Urinary bladder (tissue), 4 donors: Measurements from ENCODE around the gene IGSF9B. TPM values are rescaled to one million over a fixed set of nuclear protein-coding genes. Genes with fewer than 3 reads are reported as not detected.

Experiments used
- DNase-seq: peaks from one replicate; pipeline ENCODE4 v3.0.0-alpha.2; 2015; ENCODE audit errors: extremely low spot score
- H3K27ac ChIP-seq: one replicate; pipeline ENCODE4 v1.5.1; 2013; ENCODE audit warnings: low read depth, mild to moderate bottlenecking, moderate library complexity
- H3K36me3 ChIP-seq: one replicate; pipeline ENCODE4 v1.6.1; 2013; ENCODE audit warnings: mild to moderate bottlenecking, moderate library complexity; ENCODE audit not compliant: insufficient read depth
- H3K4me1 ChIP-seq: one replicate; pipeline ENCODE4 v1.6.1; 2013; ENCODE audit warnings: mild to moderate bottlenecking, moderate library complexity; ENCODE audit not compliant: insufficient read depth
- H3K4me3 ChIP-seq: one replicate; pipeline ENCODE4 v1.5.1; 2013; ENCODE audit warnings: low read depth, low read length
- WGBS: extraction: QIAGEN DNeasy Blood & Tissue Kit; methylation state at CpG from one replicate; pipeline ENCODE4 v1.1.7; 2013; 5-methylcytosine and 5-hydroxymethylcytosine counted together
- polyA plus RNA-seq: library from polyadenylated mRNA; stranded (reverse); fragments of 200-250 nt; gene quantifications from one replicate; pipeline ENCODE4 v1.2.3, GENCODE V29; 2013
- total RNA-seq: library from RNA; depleted of rRNA; stranded (reverse); fragments of >200 nt; gene quantifications from one replicate; pipeline ENCODE4 v1.2.3, GENCODE V29; 2014
- donor health status: healthy with polysubstance abuse.
- donor health status: healthy.

The IGSF9B gene
- total and polyA plus RNA-seq, 2 donors = 11.4 to 14.0 TPM

DNA sequence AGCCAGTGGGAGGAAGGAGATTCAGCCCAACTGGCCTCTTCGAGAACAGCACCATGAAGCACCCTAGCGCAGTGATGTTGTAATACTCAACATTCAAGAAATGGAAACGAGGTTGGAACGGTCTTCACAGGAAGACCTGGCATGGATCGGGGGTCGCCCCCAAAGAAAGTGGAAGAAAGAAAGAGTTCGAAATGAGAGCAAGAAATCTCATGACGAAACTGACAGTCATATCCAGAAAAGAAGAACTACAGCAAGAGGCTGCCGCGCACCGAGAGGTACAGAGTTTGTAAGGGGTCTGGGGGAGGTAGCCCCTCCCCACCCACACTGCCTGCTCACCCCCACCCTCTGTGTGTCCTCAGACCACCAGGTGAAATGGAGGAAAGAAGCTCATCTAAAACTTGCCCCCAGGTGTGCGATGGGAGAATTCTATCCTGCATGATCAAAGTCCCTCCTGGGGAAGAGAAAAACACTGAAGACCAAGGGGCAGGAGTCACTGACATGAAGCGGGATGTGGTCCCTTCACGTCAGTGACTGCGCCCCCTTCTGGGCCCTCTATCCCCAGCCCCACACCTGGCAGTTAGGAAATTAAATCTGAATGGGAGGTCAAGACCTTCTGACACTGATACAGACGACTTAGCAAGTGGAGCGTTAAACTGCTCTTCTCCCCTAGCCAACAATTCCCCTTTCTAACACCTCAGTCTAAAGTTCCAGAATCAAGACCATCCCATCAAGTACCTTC lies 58.6 kb downstream of the IGSF9B start:
- Histone ChIP-seq H3K4me3 (no peak overlapping the region), H3K27ac (no peak overlapping the region), H3K36me3 (no peaks in the 10 kb centered on the region), H3K4me1 (no peaks in the 10 kb centered on the region)
- WGBS = 76% methylated on average over 17 of the region's 17 CpGs
- no peak for DNase-seq

DNA sequence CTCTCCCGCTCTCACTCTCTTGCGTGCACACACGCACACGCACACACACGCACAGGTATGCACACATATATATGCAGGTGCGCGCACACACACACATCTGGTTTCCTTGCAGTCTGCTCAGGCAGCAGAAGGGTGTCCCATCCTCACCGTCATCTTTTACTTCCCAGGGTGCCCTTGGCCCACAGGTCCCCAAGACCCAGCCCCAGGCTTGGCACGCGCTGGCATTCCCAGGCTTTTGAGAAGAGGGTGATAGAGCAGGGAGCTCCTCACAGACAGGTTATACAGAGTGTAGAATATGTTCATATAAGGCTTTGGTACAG lies 59.5 kb downstream of the IGSF9B start:
- no peaks in the 10 kb centered on the region for H3K36me3 ChIP-seq
- WGBS = 95% methylated on average over 10 of the region's 10 CpGs
- H3K4me1 ChIP-seq = no peaks in the 10 kb centered on the region
- H3K4me3 ChIP-seq = no peak overlapping the region
- H3K27ac ChIP-seq = no peak overlapping the region
- DNase-seq = no peak

DNA sequence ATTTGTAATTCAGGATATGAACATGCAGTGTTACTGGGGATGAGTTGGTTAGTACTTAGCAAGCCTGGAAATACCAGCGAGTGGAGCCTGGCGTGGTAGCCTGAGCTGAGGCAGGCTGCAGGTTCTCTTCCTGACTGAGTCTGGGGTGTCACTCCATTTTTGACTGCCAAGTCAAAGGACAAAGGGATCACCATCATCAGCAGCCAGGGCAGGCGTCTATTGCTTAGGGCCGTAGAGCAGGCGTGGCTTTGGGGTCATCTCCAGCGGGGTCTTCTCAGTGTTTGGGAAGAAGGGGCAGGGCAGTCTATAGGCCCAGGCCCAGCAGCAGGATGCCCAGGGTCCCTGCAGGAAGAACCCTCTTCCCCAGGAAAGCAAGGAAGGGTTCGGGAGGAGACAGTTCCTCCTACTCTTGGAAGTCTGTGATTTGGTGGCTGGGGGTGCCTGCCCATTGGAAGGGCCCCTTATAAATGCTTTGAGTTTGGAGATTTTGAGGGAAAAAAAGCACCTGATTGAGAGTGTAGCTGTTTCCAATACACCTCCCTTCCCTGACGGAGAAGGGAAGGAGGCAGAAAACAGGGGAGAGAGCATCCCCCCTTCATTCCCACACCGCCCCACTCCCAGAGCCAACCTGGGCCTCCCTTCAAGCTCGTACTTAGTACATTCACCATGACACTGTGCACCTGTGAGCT lies 60.0 kb downstream of the IGSF9B start:
- Histone ChIP-seq H3K27ac (no peak overlapping the region), H3K4me1 (no peaks in the 10 kb centered on the region), H3K4me3 (no peak overlapping the region), H3K36me3 (no peaks in the 10 kb centered on the region)
- no peak for DNase-seq
- 91% methylated on average over 10 of the region's 10 CpGs for WGBS

DNA sequence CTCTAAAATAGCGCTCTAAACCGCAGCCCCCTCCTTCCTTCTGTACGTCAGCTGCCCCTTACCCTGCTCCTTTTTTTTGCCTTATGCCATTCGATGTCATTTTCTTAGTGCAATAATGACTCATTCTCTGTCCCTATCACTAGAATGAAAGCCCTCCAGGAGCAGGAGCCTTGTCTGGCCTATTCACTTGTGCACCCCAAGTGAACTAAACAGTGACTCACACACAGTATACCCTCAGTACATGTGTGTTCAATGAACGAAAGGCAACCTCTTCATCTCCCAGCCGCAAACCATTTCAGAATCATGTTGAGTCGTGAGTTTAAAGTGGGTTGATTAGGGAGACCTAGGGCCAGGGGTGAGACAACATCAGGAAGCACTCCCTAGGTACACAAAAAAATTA lies 60.7 kb downstream of the IGSF9B start:
- H3K4me1 ChIP-seq = no peaks in the 10 kb centered on the region
- H3K4me3 ChIP-seq = no peak overlapping the region
- H3K36me3 ChIP-seq = no peaks in the 10 kb centered on the region
- DNase-seq = no peak
- no peak overlapping the region for H3K27ac ChIP-seq
- WGBS = 84% methylated on average over 7 of the region's 7 CpGs

DNA sequence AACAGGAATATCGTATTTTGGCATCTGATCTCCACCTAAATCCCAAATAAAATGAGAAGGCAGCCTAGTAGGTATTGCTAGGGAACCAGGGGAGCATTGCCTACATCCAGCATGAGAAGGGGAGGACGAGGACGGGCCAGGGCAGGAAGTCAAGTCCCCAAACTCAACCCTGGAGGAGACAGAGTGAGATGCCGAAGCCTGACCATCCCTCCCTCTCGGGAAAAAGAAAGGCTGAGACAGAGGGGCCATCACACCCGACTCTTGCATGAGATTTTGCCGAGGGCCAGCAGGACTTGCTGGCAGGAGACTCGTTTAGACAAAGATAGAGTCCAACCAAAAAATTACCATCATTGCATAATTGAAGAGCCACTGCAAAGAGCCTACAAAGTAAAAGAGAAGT lies 61.2 kb downstream of the IGSF9B start:
- H3K36me3 ChIP-seq = no peaks in the 10 kb centered on the region
- no peak overlapping the region for H3K4me3 ChIP-seq
- WGBS = 54% methylated on average over 8 of the region's 8 CpGs
- no peak overlapping the region for H3K27ac ChIP-seq
- no peaks in the 10 kb centered on the region for H3K4me1 ChIP-seq
- DNase-seq = no peak

DNA sequence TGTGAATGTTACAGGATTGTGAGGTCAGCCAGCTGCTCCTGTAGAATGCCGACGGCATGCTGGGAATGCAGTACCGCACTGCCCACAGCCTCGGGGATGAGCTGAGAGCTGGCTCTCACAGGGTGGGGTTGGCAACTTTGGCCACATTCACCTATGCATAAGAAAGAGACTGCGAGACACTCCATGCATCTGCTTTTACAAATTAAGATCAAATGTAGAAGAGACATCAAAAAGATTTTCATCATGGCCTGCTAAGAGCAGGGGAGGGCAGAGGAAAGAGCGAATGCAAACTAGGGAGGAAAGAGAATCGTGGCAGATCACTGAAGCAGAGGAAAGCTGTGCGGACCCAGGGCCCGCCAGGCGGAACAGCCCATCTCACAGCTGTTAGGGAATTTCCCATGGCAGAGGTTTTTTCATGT lies 61.7 kb downstream of the IGSF9B start:
- DNase-seq = no peak
- Histone ChIP-seq H3K4me1 (no peaks in the 10 kb centered on the region), H3K27ac (no peak overlapping the region), H3K36me3 (no peaks in the 10 kb centered on the region), H3K4me3 (no peak overlapping the region)
- 23% methylated on average over 10 of the region's 10 CpGs for WGBS

DNA sequence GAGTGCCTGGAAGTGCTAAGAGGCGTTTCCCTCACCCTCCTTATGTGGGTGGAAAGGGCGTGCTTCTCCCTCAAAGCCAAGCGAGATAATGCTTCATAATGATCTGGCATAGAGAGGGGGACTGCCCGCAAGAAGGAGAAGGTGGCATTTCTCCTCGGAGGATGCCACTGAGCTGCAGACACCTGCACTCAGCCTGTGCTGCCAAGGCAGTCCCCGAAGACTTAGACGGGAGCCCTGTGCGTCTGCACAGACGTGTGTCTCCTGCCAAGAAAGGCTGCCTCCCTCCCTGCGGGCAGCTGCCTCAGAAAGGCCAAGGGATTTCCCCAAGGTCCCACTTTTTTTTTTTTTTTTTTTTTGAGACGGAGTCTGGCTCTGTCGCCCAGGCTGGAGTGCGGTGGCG lies 63.4 kb downstream of the IGSF9B start:
- Histone ChIP-seq H3K27ac (no peak overlapping the region), H3K4me3 (no peak overlapping the region), H3K4me1 (no peaks in the 10 kb centered on the region), H3K36me3 (no peaks in the 10 kb centered on the region)
- 76% methylated on average over 14 of the region's 14 CpGs for WGBS
- DNase-seq = no peak

DNA sequence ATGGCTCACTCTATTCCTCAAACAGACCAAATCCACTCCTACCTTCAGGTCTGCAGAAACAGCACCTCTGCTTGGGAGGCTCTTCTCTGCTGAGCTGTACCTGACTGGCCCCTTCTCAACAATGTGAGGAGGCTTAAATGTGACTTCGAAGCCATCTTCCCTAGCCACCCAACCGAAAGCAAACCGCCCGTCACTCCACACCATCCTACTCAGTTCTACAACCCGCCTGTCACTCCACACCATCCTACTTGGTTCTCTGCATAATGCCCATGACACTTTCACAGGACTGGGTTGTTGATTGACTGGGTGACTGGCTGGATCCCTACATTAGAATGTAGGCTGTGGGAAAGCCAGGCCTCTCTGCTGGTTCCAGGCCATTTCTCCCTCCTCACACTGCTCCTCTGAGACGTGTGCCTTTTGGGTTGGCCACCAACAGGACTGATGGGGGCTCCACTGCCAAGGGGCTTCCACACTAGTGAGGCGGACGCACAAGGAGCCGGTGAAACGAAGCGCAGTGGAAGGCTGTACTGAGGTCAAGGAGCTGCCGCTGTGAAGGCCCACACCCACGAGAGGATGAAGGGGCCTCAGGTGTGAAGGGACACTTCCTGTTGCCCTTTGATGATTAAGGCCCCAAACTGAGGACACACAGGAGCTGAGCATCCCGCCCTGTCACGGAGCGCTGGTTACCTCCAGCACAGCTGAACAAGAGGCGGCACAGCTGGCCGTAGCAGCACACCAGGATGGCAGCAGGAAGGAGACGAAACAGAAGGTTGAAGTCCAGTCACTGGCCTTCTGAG lies 64.0 kb downstream of the IGSF9B start:
- Histone ChIP-seq H3K4me3 (no peak overlapping the region), H3K4me1 (no peaks in the 10 kb centered on the region), H3K36me3 (no peaks in the 10 kb centered on the region), H3K27ac (no peak overlapping the region)
- 85% methylated on average over 19 of the region's 19 CpGs for WGBS
- DNase-seq = no peak

DNA sequence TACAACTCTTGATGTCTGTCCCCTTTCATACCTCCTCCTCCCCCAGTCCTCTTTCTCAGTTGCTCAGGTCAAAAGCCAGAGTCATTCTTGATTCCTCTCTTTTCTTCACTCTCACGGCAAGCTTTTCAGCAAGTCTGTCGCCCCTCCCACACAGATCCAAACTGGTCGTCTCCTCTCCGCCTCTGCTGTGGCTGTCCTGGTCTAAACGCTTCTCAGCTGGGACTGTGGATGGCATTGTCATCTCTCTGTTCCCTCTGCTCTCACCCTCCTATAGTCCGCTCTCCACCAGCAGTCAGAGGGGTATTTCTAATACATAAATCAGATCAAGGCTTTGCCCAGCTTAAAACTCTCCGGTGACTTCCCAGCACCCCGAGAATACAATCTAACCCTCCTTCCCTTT lies 64.6 kb downstream of the IGSF9B start:
- no peak overlapping the region for H3K27ac ChIP-seq
- no peaks in the 10 kb centered on the region for H3K4me1 ChIP-seq
- 73% methylated on average over 8 of the region's 8 CpGs for WGBS
- H3K4me3 ChIP-seq = no peak overlapping the region
- no peaks in the 10 kb centered on the region for H3K36me3 ChIP-seq
- DNase-seq = no peak

DNA sequence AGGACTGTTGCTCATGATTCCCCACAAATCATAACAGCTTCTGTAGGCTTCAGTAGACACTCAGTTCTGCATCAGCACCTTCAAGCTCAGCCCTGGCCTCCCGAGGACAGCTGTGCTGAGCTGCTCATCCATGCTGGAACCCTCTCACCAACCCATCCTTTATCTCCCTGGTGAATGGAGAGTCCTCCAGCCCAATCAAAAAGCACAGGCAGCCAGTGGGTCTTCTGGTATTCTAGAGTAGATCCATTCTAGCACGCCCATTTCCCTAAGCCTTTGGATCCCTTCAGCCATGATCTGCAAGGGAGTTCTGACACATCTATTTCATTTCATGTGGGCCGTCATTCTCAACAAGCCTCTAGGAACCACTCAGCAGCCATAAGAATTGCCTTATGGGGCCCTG lies 66.9 kb downstream of the IGSF9B start:
- no peak for DNase-seq
- WGBS = 81% methylated on average over 3 of the region's 3 CpGs
- H3K4me3 ChIP-seq = no peak overlapping the region
- no peak overlapping the region for H3K27ac ChIP-seq
- H3K36me3 ChIP-seq = no peaks in the 10 kb centered on the region
- no peaks in the 10 kb centered on the region for H3K4me1 ChIP-seq

DNA sequence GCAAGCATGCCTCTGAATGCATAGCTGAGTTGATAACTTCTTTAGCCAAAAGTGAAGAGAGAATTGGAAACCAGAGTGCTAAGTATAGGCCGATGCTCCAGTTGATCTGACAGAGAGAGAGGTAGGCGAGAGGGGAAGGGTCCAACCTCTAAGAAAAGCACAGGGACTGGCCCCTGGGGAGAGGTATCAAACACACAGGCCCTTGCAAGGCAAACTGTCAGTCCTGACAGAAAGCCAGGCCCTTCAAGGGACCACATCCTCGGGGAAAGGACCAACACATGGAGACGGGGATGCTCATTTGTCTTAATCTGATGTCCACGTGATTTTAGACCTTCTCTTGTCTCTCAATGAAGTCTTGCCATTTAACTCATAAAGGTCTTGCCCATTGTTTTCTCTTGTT lies 67.6 kb downstream of the IGSF9B start:
- Histone ChIP-seq H3K4me3 (no peak overlapping the region), H3K27ac (no peak overlapping the region), H3K4me1 (no peaks in the 10 kb centered on the region), H3K36me3 (no peaks in the 10 kb centered on the region)
- no peak for DNase-seq
- WGBS = 86% methylated on average over 5 of the region's 5 CpGs

DNA sequence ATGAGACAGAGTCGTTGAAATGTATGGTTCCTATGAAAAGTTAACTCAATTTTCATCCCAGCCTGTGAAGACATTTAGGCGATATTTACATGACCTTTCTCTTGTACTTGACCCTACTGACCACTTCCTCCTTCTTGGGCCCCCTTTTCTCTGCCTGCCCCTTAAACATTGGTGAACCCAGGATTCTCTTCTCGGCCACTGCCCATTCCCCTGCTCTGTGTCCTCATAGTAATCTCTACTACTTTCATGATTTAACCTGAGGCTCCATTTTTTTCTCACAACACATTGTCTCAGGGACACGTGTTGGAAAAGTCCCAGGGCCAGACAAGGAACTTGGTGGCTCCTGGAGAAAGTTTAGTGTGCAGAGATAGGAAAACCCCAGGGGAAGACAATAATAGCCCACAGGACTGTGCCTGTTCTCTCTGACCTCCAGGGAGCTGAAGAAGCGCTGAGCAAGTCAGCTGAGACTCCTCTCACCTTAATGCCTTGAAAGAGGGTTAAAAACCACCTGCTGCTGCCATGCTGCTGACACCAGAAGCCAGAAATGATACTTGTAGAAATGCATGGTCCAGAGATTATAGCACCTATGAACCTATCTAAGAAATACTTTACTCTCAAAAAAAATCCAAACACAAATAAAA lies 69.0 kb downstream of the IGSF9B start:
- no peaks in the 10 kb centered on the region for H3K36me3 ChIP-seq
- H3K4me3 ChIP-seq = no peak overlapping the region
- no peak overlapping the region for H3K27ac ChIP-seq
- WGBS = 67% methylated on average over 5 of the region's 5 CpGs
- DNase-seq = no peak
- no peaks in the 10 kb centered on the region for H3K4me1 ChIP-seq

DNA sequence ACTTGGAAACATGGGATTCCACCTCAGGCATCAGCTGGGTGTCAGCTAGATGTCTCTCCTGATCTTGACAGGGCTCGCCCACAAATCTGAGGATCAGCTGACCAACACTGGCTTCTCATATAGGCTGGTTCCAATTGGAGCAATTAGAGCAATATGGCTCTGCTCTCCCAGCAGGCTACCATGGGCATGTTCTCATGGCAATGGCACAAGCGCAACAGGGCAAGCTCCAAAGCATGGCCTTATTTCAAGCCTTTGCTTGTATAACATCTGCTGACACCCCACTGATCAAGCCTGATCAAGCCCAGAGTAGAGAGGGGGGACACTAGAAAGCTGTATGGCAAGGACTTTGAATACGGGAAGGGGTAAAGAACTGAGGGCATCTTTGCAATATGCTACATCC lies 70.7 kb downstream of the IGSF9B start:
- no peak for DNase-seq
- Histone ChIP-seq H3K4me3 (no peak overlapping the region), H3K4me1 (no peaks in the 10 kb centered on the region), H3K36me3 (no peaks in the 10 kb centered on the region), H3K27ac (no peak overlapping the region)
- 89% methylated on average over 3 of the region's 3 CpGs for WGBS
